ENCODE data around the gene CD46. TPM values are rescaled to one million over a fixed set of nuclear protein-coding genes. Genes with fewer than 3 reads are reported as not detected.

Gene CD46
- total and polyA plus RNA-seq, 3 donors from 2014 or later = 80.7 to 130 (median 107) TPM

- TF ChIP-seq CTCF (IDR thresholded peaks at IDR 0.05) = no peak
- TF ChIP-seq POLR2A (IDR thresholded peaks at IDR 0.05) = no peak
- intact Hi-C loops (cut with DNase I; ENCODE audit: low total_unique reads) = no loop called here
- DNase-seq = no peak
- H3K4me1 ChIP-seq = peaks cover 84% of the 10 kb centered on the region
- H3K9me3 ChIP-seq = no peaks in the 10 kb centered on the region
- 60 to 67% methylated on average over 46 to 48 of the region's 48 CpGs for WGBS, 2 donors
- H3K4me3 ChIP-seq = peak overlapping the region; percentile 25 to 53
- no peaks in the 10 kb centered on the region for H3K36me3 ChIP-seq (ENCODE audit: low read depth, missing control alignments)
- H3K27me3 ChIP-seq = no peaks in the 10 kb centered on the region
- peak overlapping the region; percentile 60 to 95 for H3K27ac ChIP-seq
These were observed 66.2 kb downstream of the CD46 start for GRCh38 chr1:207817778-207818751.

- TF ChIP-seq CTCF (IDR thresholded peaks at IDR 0.05) (no peak), POLR2A (IDR thresholded peaks at IDR 0.05) (no peak)
- no peak for DNase-seq
- no peaks in the 10 kb centered on the region for H3K9me3 ChIP-seq
- WGBS, 2 donors = 33 to 55% methylated on average over 18 of the region's 18 CpGs
- H3K36me3 ChIP-seq (ENCODE audit: low read depth, missing control alignments) = no peaks in the 10 kb centered on the region
- no peaks in the 10 kb centered on the region for H3K27me3 ChIP-seq
- peak overlapping the region; percentile 60 to 95 for H3K27ac ChIP-seq
- intact Hi-C loops (cut with DNase I; ENCODE audit: low total_unique reads) = no loop called here
- peak overlapping the region; percentile 25 to 53 for H3K4me3 ChIP-seq
- peaks cover 75% of the 10 kb centered on the region for H3K4me1 ChIP-seq
These were observed 67.2 kb downstream of the CD46 start for GRCh38 chr1:207818971-207819451.

- Histone ChIP-seq H3K4me3 (peak overlapping the region; percentile 67 to 75), H3K4me1 (peaks cover 75% of the 10 kb centered on the region), H3K36me3 (ENCODE audit: low read depth, missing control alignments) (no peaks in the 10 kb centered on the region), H3K27me3 (no peaks in the 10 kb centered on the region), H3K9me3 (no peaks in the 10 kb centered on the region), H3K27ac (peak overlapping the region; percentile 95 to 98)
- intact Hi-C loops (cut with DNase I; ENCODE audit: low total_unique reads) = loop anchor here (5.0 kb wide), 1 partner anchor 46 kb away; no protein-coding TSS in a partner anchor
- TF ChIP-seq POLR2A (IDR thresholded peaks at IDR 0.05) = no peak
- peak in 1 of 3 experiments; percentile 10 for TF ChIP-seq CTCF (IDR thresholded peaks at IDR 0.05)
- DNase-seq = no peak
- 47 to 71% methylated on average over 13 to 22 of the region's 22 CpGs for WGBS, 2 donors
These were observed 69.0 kb downstream of the CD46 start for GRCh38 chr1:207820568-207821463.

- no peak for DNase-seq
These were observed 69.7 kb downstream of the CD46 start for GRCh38 chr1:207821464-207822045.

More at GRCh38 chr1:207821464-207822045, 69.7 kb downstream of the CD46 start:
- 66% methylated on average over 12 to 17 of the region's 17 CpGs for WGBS, 2 donors
- peak overlapping the region; percentile 95 to 98 for H3K27ac ChIP-seq
- TF ChIP-seq POLR2A (IDR thresholded peaks at IDR 0.05) (no peak), CTCF (IDR thresholded peaks at IDR 0.05) (no peak)
- intact Hi-C loops (cut with DNase I; ENCODE audit: low total_unique reads) = loop anchor here (5.0 kb wide), 1 partner anchor 46 kb away; no protein-coding TSS in a partner anchor
- H3K27me3 ChIP-seq = no peaks in the 10 kb centered on the region
- no peaks in the 10 kb centered on the region for H3K36me3 ChIP-seq (ENCODE audit: low read depth, missing control alignments)
- H3K9me3 ChIP-seq = no peaks in the 10 kb centered on the region
- peaks cover 73% of the 10 kb centered on the region for H3K4me1 ChIP-seq
- H3K4me3 ChIP-seq = peak overlapping the region; percentile 67 to 75

Data from testis (tissue), 3 donors.